A673 (cell line): ENCODE results near the gene NDUFAF5.

Source experiments
- EZH2 ChIP-seq: fragments of 200-600 bp; sonication (generic); IDR thresholded peaks from 2 replicates; pipeline ENCODE4 v1.6.1; 2017; ENCODE audit warnings: borderline replicate concordance, low read depth, mild to moderate bottlenecking, mixed read lengths, antibody characterized with exemption, low read length; ENCODE audit not compliant: poor library complexity, severe bottlenecking
- TF ChIP-seq, protein P1 (sequence below): fragments of 300-800, 200-600 bp; sonication (generic); conservative IDR thresholded peaks from 2 replicates; pipeline ENCODE4 v1.5.1; 2017; ENCODE audit warnings: low read depth, mild to moderate bottlenecking, antibody characterized with exemption, low read length, moderate library complexity, mixed read lengths

GRCh38 chr20:13739731-13740649, 44.8 kb upstream of the NDUFAF5 start:
- TF ChIP-seq, protein P1, sequence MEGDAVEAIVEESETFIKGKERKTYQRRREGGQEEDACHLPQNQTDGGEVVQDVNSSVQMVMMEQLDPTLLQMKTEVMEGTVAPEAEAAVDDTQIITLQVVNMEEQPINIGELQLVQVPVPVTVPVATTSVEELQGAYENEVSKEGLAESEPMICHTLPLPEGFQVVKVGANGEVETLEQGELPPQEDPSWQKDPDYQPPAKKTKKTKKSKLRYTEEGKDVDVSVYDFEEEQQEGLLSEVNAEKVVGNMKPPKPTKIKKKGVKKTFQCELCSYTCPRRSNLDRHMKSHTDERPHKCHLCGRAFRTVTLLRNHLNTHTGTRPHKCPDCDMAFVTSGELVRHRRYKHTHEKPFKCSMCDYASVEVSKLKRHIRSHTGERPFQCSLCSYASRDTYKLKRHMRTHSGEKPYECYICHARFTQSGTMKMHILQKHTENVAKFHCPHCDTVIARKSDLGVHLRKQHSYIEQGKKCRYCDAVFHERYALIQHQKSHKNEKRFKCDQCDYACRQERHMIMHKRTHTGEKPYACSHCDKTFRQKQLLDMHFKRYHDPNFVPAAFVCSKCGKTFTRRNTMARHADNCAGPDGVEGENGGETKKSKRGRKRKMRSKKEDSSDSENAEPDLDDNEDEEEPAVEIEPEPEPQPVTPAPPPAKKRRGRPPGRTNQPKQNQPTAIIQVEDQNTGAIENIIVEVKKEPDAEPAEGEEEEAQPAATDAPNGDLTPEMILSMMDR: no peak
- TF ChIP-seq EZH2: no peak
